OCI-M2 (cell line): Measurements from ENCODE around the gene MIER2.
"Not testable (repeated sequence)": the region's sequence is repeated elsewhere in the genome, so short reads cannot be mapped to it uniquely, and the experiment has no call there.

ENCODE experiments used
- DNase-seq: peaks from one replicate; lab custom pipeline; 2025; ENCODE audit not compliant: unreplicated experiment; lab: John Stamatoyannopoulos, UW

Gene MIER2

DNA sequence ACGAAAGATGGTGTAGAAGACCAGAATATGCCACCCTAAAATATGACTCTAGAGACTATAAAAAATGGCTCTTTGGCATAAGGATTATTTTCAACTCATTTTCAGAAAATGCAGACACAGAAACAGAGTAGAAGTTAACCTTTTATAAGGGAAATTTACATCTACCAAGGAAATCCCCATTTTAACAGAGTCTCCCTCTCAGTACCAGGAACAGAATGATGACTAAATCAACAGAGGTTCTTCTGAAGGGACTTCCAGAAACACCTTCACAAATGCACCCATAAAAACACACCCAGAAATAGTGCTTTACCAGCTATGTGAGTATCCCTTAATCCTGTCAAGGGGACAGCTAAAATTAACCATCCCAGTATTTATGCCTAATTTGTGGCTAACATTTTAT is 82.5 kb downstream of the MIER2 start:
- no peak for DNase-seq

DNA sequence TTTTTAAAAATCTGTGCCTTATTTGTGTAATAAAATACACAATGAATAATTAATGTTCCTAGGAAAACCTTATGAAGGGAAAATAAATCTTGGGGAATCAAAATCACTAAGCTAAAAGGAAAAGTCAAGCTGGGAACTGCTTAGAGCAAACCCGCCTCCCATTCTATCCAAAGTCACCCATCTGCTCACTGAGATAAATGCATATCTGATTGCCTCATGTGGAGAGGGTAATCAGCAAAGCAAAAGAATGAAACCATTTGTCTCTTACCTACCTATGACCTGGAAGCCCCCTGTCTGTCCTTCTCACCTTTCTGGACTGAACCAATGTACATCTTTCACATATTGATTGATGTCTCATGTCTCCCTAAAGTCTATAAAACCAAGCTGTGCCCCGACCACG is 87.8 kb downstream of the MIER2 start:
- not testable (repeated sequence) for DNase-seq
